ENCODE results near the gene CNTNAP2. TPM values are rescaled to one million over a fixed set of nuclear protein-coding genes. Genes with fewer than 3 reads are reported as not detected.

Gene CNTNAP2
- total RNA-seq, 1 experiment from 2014 or later, result 42.5 TPM

DNA sequence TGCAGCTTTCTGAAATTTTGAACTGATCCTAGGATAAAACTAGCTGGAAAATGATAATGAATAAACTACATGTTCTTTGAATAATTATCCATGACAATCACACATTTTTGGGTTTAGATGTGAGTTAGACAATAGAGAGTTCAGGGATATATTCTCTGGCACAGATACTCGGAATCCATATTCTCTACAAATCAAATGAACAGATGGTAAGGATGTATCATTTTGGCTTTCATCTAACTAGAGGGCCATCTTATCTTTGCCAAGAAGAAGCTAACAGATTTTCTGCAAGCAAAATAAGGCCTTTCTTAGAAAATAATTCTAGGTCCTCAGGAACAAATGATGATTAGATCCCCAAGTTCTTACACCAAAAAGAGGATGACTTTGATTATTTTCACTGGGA, 2118.1 kb downstream of the CNTNAP2 start:
- H3K9me3 ChIP-seq, result no peaks in the 10 kb centered on the region
- H3K4me3 ChIP-seq (ENCODE audit: low read depth, low read length), result no peak overlapping the region
- no peak for DNase-seq
- intact Hi-C loops (cut with micrococcal nuclease; ENCODE audit: unreplicated experiment), result no loop called here
- no peaks in the 10 kb centered on the region for H3K27me3 Mint-ChIP-seq (ENCODE audit: insufficient read depth, unreplicated experiment)
- no peaks in the 10 kb centered on the region for H3K36me3 Mint-ChIP-seq (ENCODE audit: insufficient read depth, unreplicated experiment)
- H3K4me1 ChIP-seq, result peaks cover 13% of the 10 kb centered on the region
- no peaks in the 10 kb centered on the region for H3K27me3 ChIP-seq (replicated peaks; ENCODE audit: control insufficient read depth, insufficient read depth, low read length)
- H3K36me3 ChIP-seq (ENCODE audit: control insufficient read depth, insufficient read depth, low read length), result no peaks in the 10 kb centered on the region
- H3K27ac Mint-ChIP-seq (ENCODE audit: unreplicated experiment), result no peak overlapping the region
- BruUV-seq (replicated peaks), result no TSS peak
- ChIA-PET CTCF (no interaction called here), POLR2A (no interaction called here)
- H3K9me3 Mint-ChIP-seq (ENCODE audit: unreplicated experiment), result no peaks in the 10 kb centered on the region
- H3K4me3 Mint-ChIP-seq (ENCODE audit: unreplicated experiment), result no peak overlapping the region
- TF ChIP-seq, protein P1, sequence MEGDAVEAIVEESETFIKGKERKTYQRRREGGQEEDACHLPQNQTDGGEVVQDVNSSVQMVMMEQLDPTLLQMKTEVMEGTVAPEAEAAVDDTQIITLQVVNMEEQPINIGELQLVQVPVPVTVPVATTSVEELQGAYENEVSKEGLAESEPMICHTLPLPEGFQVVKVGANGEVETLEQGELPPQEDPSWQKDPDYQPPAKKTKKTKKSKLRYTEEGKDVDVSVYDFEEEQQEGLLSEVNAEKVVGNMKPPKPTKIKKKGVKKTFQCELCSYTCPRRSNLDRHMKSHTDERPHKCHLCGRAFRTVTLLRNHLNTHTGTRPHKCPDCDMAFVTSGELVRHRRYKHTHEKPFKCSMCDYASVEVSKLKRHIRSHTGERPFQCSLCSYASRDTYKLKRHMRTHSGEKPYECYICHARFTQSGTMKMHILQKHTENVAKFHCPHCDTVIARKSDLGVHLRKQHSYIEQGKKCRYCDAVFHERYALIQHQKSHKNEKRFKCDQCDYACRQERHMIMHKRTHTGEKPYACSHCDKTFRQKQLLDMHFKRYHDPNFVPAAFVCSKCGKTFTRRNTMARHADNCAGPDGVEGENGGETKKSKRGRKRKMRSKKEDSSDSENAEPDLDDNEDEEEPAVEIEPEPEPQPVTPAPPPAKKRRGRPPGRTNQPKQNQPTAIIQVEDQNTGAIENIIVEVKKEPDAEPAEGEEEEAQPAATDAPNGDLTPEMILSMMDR (IDR thresholded peaks at IDR 0.05; ENCODE audit: insufficient read depth in 1 of 2, low read depth in 1 of 2, low read length in 1 of 2, severe bottlenecking in 1 of 2, unreplicated experiment in 1 of 2), result no peak
- no peaks in the 10 kb centered on the region for H3K4me1 Mint-ChIP-seq (ENCODE audit: low read depth, unreplicated experiment)

DNA sequence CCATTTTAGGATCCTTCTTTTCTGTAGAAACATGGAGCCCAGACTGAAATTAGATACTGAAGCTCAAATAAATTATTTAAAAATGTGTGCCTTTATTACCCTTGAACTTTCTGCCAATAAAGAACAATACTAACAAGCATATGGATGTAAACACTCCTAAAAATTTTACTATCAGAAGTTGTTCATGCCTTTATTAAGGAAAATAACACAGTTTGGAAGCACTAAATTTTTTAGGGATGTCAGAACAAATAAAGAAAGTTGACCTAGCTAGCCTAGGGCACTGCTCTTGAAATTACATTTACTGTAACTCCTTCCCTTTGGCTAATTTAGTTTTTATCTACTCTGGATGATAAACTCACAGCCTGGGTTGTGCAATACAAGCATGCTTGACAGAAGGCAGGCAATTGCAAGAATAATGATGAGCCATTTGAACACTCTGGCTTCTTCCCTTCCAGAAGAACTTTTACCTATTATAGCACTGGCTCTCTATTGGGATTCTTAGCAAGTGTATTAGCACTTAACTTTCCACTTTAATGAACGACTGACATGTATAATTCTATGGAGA, 2122.2 kb downstream of the CNTNAP2 start:
- no peaks in the 10 kb centered on the region for H3K36me3 ChIP-seq (ENCODE audit: control insufficient read depth, insufficient read depth, low read length)
- Mint-ChIP-seq H3K36me3 (ENCODE audit: insufficient read depth, unreplicated experiment) (no peaks in the 10 kb centered on the region), H3K4me3 (ENCODE audit: unreplicated experiment) (no peak overlapping the region), H3K27ac (ENCODE audit: unreplicated experiment) (no peak overlapping the region), H3K4me1 (ENCODE audit: low read depth, unreplicated experiment) (peaks cover 9% of the 10 kb centered on the region), H3K27me3 (ENCODE audit: insufficient read depth, unreplicated experiment) (no peaks in the 10 kb centered on the region), H3K9me3 (ENCODE audit: unreplicated experiment) (no peaks in the 10 kb centered on the region)
- H3K9me3 ChIP-seq, result no peaks in the 10 kb centered on the region
- H3K4me3 ChIP-seq (ENCODE audit: low read depth, low read length), result no peak overlapping the region
- no peak for DNase-seq
- no peaks in the 10 kb centered on the region for H3K27me3 ChIP-seq (replicated peaks; ENCODE audit: control insufficient read depth, insufficient read depth, low read length)
- no TSS peak for BruUV-seq (replicated peaks)
- ChIA-PET CTCF (interaction anchor here (0.6 kb wide), 1 partner anchor 57 kb away, joined by 9 read pairs; no protein-coding TSS in a partner anchor), POLR2A (no interaction called here)
- TF ChIP-seq, protein P1 (IDR thresholded peaks at IDR 0.05; ENCODE audit: insufficient read depth in 1 of 2, low read depth in 1 of 2, low read length in 1 of 2, severe bottlenecking in 1 of 2, unreplicated experiment in 1 of 2), result no peak
- intact Hi-C loops (cut with micrococcal nuclease; ENCODE audit: unreplicated experiment), result no loop called here
- H3K4me1 ChIP-seq, result peaks cover 13% of the 10 kb centered on the region

DNA sequence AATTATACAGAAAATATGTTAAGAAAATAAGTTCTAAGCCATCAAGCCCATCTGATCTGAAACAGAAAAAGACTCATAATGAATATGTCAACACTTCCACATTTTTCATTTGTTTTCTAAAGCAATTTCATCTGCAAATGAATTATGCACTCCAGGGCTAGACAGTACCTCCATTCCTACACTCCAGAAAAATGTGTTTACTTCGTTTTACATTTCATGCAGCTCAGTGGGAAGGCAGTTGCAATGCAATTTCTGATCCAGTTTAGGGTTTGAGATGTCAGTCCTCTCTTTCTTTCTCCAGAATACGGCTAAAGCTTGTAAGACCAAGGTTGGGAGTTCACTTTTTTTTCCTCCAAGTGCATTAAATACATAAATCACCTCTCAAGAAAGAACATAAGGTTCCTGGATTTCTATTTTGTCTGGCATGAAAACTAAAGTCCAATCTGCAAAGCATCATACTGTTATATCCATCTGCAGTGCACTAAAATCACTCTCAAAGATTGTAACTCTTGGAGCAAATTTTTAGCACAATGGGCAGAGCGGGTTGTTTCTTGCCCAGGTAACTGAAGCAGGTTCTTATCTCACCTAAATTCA, 2125.2 kb downstream of the CNTNAP2 start:
- Mint-ChIP-seq H3K4me3 (ENCODE audit: unreplicated experiment) (peak overlapping the region; percentile 43), H3K27ac (ENCODE audit: unreplicated experiment) (no peak overlapping the region), H3K36me3 (ENCODE audit: insufficient read depth, unreplicated experiment) (no peaks in the 10 kb centered on the region), H3K27me3 (ENCODE audit: insufficient read depth, unreplicated experiment) (no peaks in the 10 kb centered on the region), H3K9me3 (ENCODE audit: unreplicated experiment) (no peaks in the 10 kb centered on the region), H3K4me1 (ENCODE audit: low read depth, unreplicated experiment) (peaks cover 16% of the 10 kb centered on the region)
- CTCF ChIA-PET, result interaction anchor here (0.6 to 2.3 kb wide), 6 partner anchors 16 to 695 kb away, joined by 3 to 9 read pairs (median 4); no protein-coding TSS in a partner anchor
- Histone ChIP-seq H3K9me3 (no peaks in the 10 kb centered on the region), H3K4me3 (ENCODE audit: low read depth, low read length) (no peak overlapping the region), H3K27me3 (replicated peaks; ENCODE audit: control insufficient read depth, insufficient read depth, low read length) (no peaks in the 10 kb centered on the region), H3K4me1 (peaks cover 21% of the 10 kb centered on the region), H3K36me3 (ENCODE audit: control insufficient read depth, insufficient read depth, low read length) (no peaks in the 10 kb centered on the region)
- intact Hi-C loops (cut with micrococcal nuclease; ENCODE audit: unreplicated experiment), result loop anchor here (1.0 to 10.0 kb wide), 3 partner anchors 99 to 807 kb away; no protein-coding TSS in a partner anchor
- DNase-seq, result no peak
- TF ChIP-seq, protein P1 (IDR thresholded peaks at IDR 0.05; ENCODE audit: insufficient read depth in 1 of 2, low read depth in 1 of 2, low read length in 1 of 2, severe bottlenecking in 1 of 2, unreplicated experiment in 1 of 2), result no peak
- POLR2A ChIA-PET, result no interaction called here
- no TSS peak for BruUV-seq (replicated peaks)

Measured in Caco-2 (cell line).